ENCODE results near the gene PPP4R4.

Gene PPP4R4

DNA sequence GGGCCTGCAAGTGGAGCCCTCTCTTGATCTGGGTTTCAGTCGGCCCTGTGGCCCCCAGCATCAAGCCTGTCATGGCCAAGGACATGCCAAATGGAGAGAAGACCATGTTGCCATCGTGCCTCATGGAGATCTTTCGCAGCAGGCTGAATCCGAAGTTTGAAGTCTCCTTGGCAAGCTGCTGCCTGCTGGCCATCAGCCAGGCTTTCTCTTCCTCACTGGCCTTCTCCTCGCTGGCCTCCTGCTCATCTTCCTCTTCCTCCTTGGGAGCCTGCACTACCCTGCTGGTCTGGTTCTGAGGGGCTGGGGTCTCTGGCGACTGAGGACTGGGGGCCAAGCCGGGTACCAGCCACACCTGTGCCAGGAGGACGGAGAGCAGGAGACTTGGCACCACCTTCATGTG, 116.1 kb downstream of the PPP4R4 start:
- no peaks in the 10 kb centered on the region for H3K79me2 ChIP-seq (ENCODE audit: insufficient read depth, low read length)
- H3K9me2 ChIP-seq (replicated peaks; ENCODE audit: insufficient read depth, low read length): no peaks in the 10 kb centered on the region
- no peak overlapping the region for H3K4me2 ChIP-seq (ENCODE audit: low read depth, low read length, poor library complexity, severe bottlenecking)
- no peak overlapping the region for H3K4me3 ChIP-seq (ENCODE audit: insufficient read depth, low read length, poor library complexity, severe bottlenecking)
- no peaks in the 10 kb centered on the region for H3K9me3 ChIP-seq (ENCODE audit: insufficient read depth, low read length)
- H3K9ac ChIP-seq (ENCODE audit: low read length): no peak overlapping the region
- no peaks in the 10 kb centered on the region for H3K27me3 ChIP-seq (ENCODE audit: low read length)
- H4K20me1 ChIP-seq (ENCODE audit: low read depth, low read length): no peaks in the 10 kb centered on the region
- H3K27ac ChIP-seq (ENCODE audit: low read depth, low read length): no peak overlapping the region
- no peaks in the 10 kb centered on the region for H3K36me3 ChIP-seq (ENCODE audit: low read length)
- no peaks in the 10 kb centered on the region for H3F3A ChIP-seq (ENCODE audit: insufficient read depth)
- no peak overlapping the region for H2AFZ ChIP-seq (ENCODE audit: low read depth, low read length, severe bottlenecking)
- TF ChIP-seq, protein P1, sequence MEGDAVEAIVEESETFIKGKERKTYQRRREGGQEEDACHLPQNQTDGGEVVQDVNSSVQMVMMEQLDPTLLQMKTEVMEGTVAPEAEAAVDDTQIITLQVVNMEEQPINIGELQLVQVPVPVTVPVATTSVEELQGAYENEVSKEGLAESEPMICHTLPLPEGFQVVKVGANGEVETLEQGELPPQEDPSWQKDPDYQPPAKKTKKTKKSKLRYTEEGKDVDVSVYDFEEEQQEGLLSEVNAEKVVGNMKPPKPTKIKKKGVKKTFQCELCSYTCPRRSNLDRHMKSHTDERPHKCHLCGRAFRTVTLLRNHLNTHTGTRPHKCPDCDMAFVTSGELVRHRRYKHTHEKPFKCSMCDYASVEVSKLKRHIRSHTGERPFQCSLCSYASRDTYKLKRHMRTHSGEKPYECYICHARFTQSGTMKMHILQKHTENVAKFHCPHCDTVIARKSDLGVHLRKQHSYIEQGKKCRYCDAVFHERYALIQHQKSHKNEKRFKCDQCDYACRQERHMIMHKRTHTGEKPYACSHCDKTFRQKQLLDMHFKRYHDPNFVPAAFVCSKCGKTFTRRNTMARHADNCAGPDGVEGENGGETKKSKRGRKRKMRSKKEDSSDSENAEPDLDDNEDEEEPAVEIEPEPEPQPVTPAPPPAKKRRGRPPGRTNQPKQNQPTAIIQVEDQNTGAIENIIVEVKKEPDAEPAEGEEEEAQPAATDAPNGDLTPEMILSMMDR (IDR thresholded peaks at IDR 0.05; ENCODE audit: insufficient read depth, low read length, poor library complexity, severe bottlenecking): no peak
- TF ChIP-seq EZH2phosphoT487 (conservative IDR thresholded peaks at IDR 0.05; ENCODE audit: low read length): no peak

DNA sequence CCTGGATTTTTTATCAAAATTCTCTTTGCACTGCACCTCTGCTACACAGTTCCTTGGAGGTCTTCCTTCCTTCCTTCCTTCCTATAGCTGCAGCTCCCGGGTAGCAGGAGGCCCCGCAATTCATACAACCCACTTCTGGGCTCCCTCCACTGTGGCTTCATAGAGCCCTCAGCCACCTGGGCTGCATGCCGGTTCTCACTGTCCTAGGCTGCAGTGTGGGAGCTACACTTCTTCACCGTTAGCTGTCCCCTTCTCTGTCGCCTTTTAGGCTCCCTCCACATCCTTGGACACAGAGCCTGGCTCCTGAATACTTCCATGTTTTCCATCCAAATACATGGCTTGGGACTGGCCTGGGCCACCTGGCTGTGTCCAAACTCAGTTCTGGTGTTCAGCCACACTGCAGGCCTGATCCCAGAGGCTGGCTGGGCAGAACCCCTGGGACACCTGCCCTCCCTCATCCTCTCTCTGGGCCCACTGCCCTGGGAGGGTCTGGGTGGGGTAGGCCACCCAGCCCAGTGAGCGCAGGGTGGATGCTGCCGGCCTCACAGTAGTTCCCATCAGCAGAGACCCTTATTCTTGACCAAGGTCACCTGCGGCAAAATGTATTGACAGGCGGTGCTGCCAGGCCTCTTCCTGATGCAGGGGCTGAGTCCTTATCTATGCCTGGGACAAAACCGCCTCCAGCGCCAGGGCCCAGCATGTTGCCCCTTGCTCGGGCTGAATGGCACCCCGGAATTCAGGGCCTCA, 117.2 kb downstream of the PPP4R4 start:
- Histone ChIP-seq H3K27me3 (ENCODE audit: low read length) (no peaks in the 10 kb centered on the region), H3K9ac (ENCODE audit: low read length) (no peak overlapping the region), H3F3A (ENCODE audit: insufficient read depth) (no peaks in the 10 kb centered on the region), H3K9me2 (replicated peaks; ENCODE audit: insufficient read depth, low read length) (no peaks in the 10 kb centered on the region), H3K4me2 (ENCODE audit: low read depth, low read length, poor library complexity, severe bottlenecking) (no peak overlapping the region), H3K36me3 (ENCODE audit: low read length) (no peaks in the 10 kb centered on the region), H3K9me3 (ENCODE audit: insufficient read depth, low read length) (no peaks in the 10 kb centered on the region), H2AFZ (ENCODE audit: low read depth, low read length, severe bottlenecking) (no peak overlapping the region), H3K79me2 (ENCODE audit: insufficient read depth, low read length) (no peaks in the 10 kb centered on the region), H3K4me3 (ENCODE audit: insufficient read depth, low read length, poor library complexity, severe bottlenecking) (no peak overlapping the region), H3K27ac (ENCODE audit: low read depth, low read length) (no peak overlapping the region), H4K20me1 (ENCODE audit: low read depth, low read length) (no peaks in the 10 kb centered on the region)
- no peak for TF ChIP-seq EZH2phosphoT487 (conservative IDR thresholded peaks at IDR 0.05; ENCODE audit: low read length)
- TF ChIP-seq, protein P1 (IDR thresholded peaks at IDR 0.05; ENCODE audit: insufficient read depth, low read length, poor library complexity, severe bottlenecking): no peak

DNA sequence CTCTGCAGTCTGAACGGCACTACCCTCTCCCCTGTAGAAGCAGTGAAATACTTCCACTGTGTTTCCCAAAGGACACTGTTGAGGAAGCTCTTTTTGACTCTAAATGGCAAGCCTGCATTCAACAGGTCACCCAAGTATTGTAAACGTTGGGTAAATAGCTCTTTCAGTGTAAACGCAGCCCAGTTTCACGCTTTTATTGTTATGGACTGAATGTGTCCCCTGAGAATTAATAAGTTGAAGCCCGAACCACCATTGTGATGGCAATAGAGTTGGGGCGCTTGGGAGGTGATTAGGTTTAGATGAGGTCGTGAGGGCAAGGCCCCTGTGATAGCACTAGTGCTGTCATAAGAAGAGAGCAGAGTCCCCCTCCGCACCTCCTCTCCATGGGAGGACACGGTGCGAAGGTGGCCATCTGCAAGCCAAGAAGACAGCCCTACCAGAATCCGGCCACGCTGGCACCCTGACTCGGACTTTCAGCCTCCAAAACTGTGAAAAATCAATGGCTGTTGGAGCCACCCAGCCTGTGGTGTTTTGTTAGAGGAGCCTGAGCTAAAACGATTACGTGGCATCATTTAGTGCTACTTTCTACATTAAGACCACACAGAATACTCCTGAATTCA, 117.9 kb downstream of the PPP4R4 start:
- no peak overlapping the region for H3K27ac ChIP-seq (ENCODE audit: low read depth, low read length)
- TF ChIP-seq EZH2phosphoT487 (conservative IDR thresholded peaks at IDR 0.05; ENCODE audit: low read length): no peak
- TF ChIP-seq, protein P1 (IDR thresholded peaks at IDR 0.05; ENCODE audit: insufficient read depth, low read length, poor library complexity, severe bottlenecking): no peak

More for the DNA sequence above, 117.9 kb downstream of the PPP4R4 start:
- H3F3A ChIP-seq (ENCODE audit: insufficient read depth): no peaks in the 10 kb centered on the region
- H3K36me3 ChIP-seq (ENCODE audit: low read length): no peaks in the 10 kb centered on the region
- no peaks in the 10 kb centered on the region for H3K9me2 ChIP-seq (replicated peaks; ENCODE audit: insufficient read depth, low read length)
- H3K4me2 ChIP-seq (ENCODE audit: low read depth, low read length, poor library complexity, severe bottlenecking): no peak overlapping the region
- H3K79me2 ChIP-seq (ENCODE audit: insufficient read depth, low read length): no peaks in the 10 kb centered on the region
- H3K9me3 ChIP-seq (ENCODE audit: insufficient read depth, low read length): no peaks in the 10 kb centered on the region
- no peak overlapping the region for H3K9ac ChIP-seq (ENCODE audit: low read length)
- no peaks in the 10 kb centered on the region for H4K20me1 ChIP-seq (ENCODE audit: low read depth, low read length)
- no peaks in the 10 kb centered on the region for H3K27me3 ChIP-seq (ENCODE audit: low read length)
- no peak overlapping the region for H2AFZ ChIP-seq (ENCODE audit: low read depth, low read length, severe bottlenecking)
- H3K4me3 ChIP-seq (ENCODE audit: insufficient read depth, low read length, poor library complexity, severe bottlenecking): no peak overlapping the region
